Fibroblast of the aortic adventitia (primary cell): Measurements from ENCODE around the gene HAND1. TPM values are rescaled to one million over a fixed set of nuclear protein-coding genes. Genes with fewer than 3 reads are reported as not detected.

Experiments used
- DNase-seq: peaks from one replicate; pipeline ENCODE4 v3.0.0-alpha.2; 2010; ENCODE audit warnings: low read depth
- H3K4me3 ChIP-seq: 2 replicates; pipeline ENCODE4 v1.5.1; 2011; ENCODE audit warnings: low read depth, mild to moderate bottlenecking, control low read depth, low read length, moderate library complexity
- total RNA-seq: library from RNA; depleted of rRNA; stranded (reverse); fragments of >200 nt; gene quantifications from 2 replicates; pipeline ENCODE4 v1.2.3, GENCODE V29; 2012; ENCODE audit warnings: low replicate concordance
- TF ChIP-seq, protein P1 (sequence below): IDR thresholded peaks from 2 replicates; pipeline ENCODE4 v1.5.1; 2011; ENCODE audit warnings: mild to moderate bottlenecking, low read length, control low read depth, inconsistent platforms; ENCODE audit not compliant: insufficient read depth

HAND1 gene
- not detected in 2 replicates for total RNA-seq

DNA sequence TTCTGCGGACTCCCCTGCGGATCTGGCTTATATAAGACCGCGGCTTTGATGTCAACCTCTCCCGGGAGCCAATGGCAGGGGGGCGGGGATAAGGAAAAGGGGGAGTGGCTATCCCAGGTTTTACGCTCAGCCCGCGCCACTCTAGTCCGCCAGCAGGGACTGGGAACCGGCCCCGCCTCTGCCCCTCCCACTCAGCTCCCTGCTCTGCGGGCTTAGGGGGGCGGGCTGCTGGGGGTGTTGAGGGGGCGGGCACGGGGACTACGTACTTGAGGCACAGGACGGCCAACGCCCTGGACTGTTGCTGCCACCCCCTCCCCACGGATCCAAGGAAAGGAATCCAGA, at the start of gene HAND1:
HAND1 (minus strand) TSS at position 4 of the 342 bp plus-strand sequence. CDS start 219 bp downstream, outside the sequence.
- TF ChIP-seq, protein P1, sequence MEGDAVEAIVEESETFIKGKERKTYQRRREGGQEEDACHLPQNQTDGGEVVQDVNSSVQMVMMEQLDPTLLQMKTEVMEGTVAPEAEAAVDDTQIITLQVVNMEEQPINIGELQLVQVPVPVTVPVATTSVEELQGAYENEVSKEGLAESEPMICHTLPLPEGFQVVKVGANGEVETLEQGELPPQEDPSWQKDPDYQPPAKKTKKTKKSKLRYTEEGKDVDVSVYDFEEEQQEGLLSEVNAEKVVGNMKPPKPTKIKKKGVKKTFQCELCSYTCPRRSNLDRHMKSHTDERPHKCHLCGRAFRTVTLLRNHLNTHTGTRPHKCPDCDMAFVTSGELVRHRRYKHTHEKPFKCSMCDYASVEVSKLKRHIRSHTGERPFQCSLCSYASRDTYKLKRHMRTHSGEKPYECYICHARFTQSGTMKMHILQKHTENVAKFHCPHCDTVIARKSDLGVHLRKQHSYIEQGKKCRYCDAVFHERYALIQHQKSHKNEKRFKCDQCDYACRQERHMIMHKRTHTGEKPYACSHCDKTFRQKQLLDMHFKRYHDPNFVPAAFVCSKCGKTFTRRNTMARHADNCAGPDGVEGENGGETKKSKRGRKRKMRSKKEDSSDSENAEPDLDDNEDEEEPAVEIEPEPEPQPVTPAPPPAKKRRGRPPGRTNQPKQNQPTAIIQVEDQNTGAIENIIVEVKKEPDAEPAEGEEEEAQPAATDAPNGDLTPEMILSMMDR = no peak
- DNase-seq = no peak
- H3K4me3 ChIP-seq = peak within 1 kb of the TSS; percentile 44

DNA sequence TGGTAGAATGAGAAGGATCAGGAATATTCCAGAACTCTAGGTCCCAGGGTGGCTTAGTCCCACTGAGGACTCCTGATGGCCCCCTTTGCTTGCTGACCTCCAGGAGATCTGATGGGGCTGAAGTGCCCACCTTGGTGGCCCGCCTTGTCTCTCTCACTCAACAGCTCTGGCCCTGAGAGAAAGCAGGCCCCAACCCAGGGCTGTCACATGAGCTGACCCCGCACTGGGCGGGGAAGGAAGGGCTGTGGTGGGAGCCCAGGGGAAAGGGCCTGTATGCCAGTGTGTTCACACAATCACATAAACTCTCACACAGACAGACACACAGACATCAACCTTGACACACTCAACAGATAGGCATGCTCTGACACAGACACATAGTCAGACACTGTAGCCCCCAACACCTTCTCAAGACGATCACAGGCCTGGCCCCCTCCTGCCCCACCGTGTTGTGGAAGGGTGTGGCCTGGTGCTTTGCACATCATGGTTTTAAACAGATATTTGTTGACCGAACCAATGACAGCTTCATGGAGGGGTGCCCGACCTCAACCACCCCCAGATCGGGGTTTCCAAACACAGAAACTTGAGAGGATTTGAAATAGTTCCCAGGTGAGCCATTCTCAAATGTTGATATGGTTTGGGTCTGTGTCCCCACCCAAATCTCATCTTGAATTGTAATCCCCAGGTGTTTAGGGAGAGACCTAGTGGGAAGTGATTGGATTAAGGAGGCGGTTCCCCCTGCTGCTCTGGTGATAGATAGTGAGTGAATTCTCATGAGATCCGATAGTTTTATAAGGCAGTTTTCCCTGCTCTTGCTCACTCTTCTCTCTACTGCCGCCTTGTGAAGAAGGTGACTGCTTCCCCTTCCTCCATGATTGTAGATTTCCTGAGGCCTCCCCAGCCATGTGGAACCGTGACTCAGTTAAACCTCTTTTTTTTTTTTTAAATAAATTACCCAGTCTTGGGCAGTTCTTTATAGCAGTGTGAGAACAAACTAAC, 48.5 kb upstream of the HAND1 start:
- TF ChIP-seq, protein P1 = no peak
- H3K4me3 ChIP-seq = no peak overlapping the region
- no peak for DNase-seq

DNA sequence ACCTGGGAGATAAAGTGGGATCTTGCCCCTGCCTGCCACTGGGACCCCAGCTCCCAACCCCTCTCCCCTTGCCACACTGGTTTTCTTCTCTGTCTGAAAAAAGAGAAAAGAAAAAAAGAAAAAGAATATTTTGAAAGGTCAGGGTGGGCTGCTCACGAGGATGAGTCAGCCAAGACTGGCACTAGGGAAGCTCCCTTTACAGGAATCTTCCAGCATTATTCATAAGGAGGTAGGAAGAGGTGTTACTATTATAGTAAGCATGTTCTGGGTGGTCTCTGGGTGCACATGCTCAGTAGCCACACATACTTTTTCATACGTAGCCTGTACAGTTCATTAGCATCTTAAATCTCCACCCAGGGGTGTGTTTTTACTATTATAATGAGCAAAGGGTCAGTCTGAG, 46.8 kb upstream of the HAND1 start:
- DNase-seq = no peak
- TF ChIP-seq, protein P1 = no peak
- H3K4me3 ChIP-seq = no peak overlapping the region

DNA sequence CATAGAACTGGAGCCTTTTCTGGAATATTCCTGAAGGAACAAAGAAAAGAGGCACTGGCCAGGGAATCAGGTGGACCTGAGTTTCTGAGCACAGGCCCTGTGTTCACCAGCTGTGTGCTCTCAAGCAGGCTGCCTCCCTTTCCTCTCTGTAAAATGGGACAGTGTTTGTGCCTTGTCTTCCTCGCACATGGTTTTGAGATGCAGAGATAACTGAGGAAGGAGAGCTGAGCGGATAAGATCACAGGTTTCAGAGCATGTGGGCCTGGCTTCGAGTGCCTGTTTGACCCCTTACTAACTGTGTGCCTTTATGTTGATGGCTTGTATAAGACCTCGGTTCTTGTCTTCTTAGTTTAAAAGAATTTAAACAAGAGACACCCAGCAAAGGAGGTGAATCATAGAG, 46.2 kb upstream of the HAND1 start:
- TF ChIP-seq, protein P1 = no peak
- DNase-seq = no peak
- H3K4me3 ChIP-seq = no peak overlapping the region

DNA sequence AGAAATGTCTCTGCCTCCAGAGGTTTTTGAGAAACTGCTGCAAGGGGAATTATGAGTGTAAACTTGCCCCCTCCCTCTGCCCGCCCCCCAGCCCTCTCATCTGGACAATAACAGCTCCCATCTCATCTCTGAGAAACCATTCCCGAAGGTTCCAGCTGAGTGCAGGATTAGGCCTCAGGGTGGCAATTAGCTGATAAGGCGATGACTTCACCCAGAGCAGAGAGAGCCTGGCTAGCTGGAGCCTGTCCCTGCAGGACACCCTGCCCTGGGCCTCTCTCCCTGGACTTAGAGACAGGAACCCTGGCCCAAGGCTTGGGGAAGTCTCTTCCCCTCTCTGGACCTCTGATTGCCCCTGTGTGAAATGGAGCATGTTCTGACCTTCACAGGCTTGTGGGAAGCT, 45.7 kb upstream of the HAND1 start:
- peak; percentile 29 for DNase-seq
- no peak overlapping the region for H3K4me3 ChIP-seq
- TF ChIP-seq, protein P1 = no peak

DNA sequence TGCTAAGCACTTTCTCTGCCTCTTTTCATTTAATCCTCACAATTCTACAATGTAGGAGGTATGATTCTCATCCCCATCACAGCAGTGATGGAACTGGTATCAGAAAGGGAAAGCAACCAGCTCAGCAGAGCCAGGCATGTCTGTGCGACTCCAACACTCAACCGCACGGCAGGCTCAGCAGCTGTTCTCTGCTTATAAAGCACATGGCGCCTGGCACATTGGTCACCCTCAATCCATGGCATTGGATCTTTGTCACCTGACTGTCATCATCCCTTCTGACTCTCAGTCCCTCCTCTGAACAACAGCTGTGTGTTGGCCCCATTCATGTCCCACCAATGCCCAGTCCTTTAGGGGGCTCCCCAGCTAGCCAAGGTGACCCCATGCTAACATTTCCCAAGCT, 45.1 kb upstream of the HAND1 start:
- TF ChIP-seq, protein P1 = no peak
- no peak for DNase-seq
- no peak overlapping the region for H3K4me3 ChIP-seq
